HFFc6 (cell line): ENCODE measurements around the gene MCF2L. TPM values are rescaled to one million over a fixed set of nuclear protein-coding genes. Genes with fewer than 3 reads are reported as not detected.

Experiments
- DNase-seq: peaks from one replicate; pipeline ENCODE4 v3.0.0-alpha.2; 2018
- H3K27ac Mint-ChIP-seq: 2 replicates; pipeline ENCODE4 v1.8.0; 2020; ENCODE audit warnings: mild to moderate bottlenecking, mixed read lengths
- H3K27me3 Mint-ChIP-seq: 2 replicates; pipeline ENCODE4 v1.8.0; 2021; ENCODE audit warnings: mild to moderate bottlenecking, moderate library complexity, mixed read lengths; ENCODE audit not compliant: insufficient read depth
- H3K36me3 Mint-ChIP-seq: 2 replicates; pipeline ENCODE4 v1.8.0; 2021; ENCODE audit warnings: low read depth, mixed read lengths
- H3K4me1 Mint-ChIP-seq: 2 replicates; pipeline ENCODE4 v1.8.0; 2020; ENCODE audit warnings: low read depth, mixed read lengths
- H3K4me3 Mint-ChIP-seq: 2 replicates; pipeline ENCODE4 v1.8.0; 2020; ENCODE audit warnings: mild to moderate bottlenecking, moderate library complexity, mixed read lengths
- H3K9me3 Mint-ChIP-seq: 2 replicates; pipeline ENCODE4 v1.8.0; 2020; ENCODE audit warnings: mild to moderate bottlenecking, mixed read lengths
- total RNA-seq, 6 experiments: library from RNA; stranded (reverse); fragmentation: NEBNext Ultra II Directional; extraction: Animal tissue kit (Norgen Biotek cat#: 25700); gene quantifications; 2 replicates in 1 of 6; 3 replicates in 5 of 6; pipeline ENCODE4 v1.2.3, GENCODE V29; 2021
- TF ChIP-seq, protein P1 (sequence below): fragments of 200-600 bp; sonication (generic); IDR thresholded peaks from 2 replicates; pipeline ENCODE4 v1.5.0; 2021; ENCODE audit warnings: antibody characterized with exemption, mild to moderate bottlenecking

Gene MCF2L
- total RNA-seq, 6 experiments from 2014 or later, result not detected

DNA sequence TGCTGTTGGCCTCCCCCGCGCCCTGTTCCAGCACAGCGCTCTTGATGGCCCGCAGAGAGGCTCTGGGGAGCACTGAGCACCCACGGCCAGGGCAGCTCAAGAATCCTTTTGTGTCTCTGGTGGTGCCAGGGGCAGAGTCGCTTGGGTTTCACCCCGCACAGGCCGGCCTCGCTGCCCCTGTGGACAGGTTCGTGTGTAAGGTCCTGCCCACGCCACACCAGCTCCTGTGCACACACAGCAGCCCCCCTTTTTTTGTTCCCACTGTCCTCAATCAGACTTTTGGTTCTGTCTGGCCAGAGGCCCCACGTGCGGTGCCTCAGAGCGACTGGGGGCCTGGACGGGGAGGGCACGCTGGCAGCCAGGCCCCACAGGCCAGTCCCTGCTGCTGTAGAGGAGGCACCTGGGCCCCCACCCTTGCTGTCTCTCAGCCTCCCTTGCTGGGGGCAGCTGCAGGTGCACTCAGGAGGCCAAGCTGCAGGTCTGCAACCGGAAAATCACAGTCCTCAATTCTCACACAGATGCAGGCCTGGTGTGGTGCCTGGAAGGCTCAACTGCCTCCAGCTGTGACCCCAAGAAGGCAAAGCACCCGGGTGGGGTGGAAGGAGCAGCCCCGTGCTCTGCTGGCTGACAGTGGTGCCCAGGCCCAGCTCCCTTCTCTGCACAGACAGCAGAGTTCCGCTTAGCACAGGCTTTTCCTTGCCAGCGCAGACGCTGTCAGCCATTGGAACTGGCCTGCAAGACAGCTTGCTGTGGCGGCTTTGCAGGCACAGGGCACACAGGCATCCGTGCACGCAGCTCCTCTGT lies 124.0 kb downstream of the MCF2L start:
- H3K4me3 Mint-ChIP-seq, result no peak overlapping the region
- DNase-seq, result no peak
- no peak overlapping the region for H3K27ac Mint-ChIP-seq
- H3K36me3 Mint-ChIP-seq, result no peaks in the 10 kb centered on the region
- no peaks in the 10 kb centered on the region for H3K9me3 Mint-ChIP-seq
- TF ChIP-seq, protein P1, sequence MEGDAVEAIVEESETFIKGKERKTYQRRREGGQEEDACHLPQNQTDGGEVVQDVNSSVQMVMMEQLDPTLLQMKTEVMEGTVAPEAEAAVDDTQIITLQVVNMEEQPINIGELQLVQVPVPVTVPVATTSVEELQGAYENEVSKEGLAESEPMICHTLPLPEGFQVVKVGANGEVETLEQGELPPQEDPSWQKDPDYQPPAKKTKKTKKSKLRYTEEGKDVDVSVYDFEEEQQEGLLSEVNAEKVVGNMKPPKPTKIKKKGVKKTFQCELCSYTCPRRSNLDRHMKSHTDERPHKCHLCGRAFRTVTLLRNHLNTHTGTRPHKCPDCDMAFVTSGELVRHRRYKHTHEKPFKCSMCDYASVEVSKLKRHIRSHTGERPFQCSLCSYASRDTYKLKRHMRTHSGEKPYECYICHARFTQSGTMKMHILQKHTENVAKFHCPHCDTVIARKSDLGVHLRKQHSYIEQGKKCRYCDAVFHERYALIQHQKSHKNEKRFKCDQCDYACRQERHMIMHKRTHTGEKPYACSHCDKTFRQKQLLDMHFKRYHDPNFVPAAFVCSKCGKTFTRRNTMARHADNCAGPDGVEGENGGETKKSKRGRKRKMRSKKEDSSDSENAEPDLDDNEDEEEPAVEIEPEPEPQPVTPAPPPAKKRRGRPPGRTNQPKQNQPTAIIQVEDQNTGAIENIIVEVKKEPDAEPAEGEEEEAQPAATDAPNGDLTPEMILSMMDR, result no peak
- peaks cover 33% of the 10 kb centered on the region for H3K27me3 Mint-ChIP-seq
- H3K4me1 Mint-ChIP-seq, result peaks cover 3% of the 10 kb centered on the region

DNA sequence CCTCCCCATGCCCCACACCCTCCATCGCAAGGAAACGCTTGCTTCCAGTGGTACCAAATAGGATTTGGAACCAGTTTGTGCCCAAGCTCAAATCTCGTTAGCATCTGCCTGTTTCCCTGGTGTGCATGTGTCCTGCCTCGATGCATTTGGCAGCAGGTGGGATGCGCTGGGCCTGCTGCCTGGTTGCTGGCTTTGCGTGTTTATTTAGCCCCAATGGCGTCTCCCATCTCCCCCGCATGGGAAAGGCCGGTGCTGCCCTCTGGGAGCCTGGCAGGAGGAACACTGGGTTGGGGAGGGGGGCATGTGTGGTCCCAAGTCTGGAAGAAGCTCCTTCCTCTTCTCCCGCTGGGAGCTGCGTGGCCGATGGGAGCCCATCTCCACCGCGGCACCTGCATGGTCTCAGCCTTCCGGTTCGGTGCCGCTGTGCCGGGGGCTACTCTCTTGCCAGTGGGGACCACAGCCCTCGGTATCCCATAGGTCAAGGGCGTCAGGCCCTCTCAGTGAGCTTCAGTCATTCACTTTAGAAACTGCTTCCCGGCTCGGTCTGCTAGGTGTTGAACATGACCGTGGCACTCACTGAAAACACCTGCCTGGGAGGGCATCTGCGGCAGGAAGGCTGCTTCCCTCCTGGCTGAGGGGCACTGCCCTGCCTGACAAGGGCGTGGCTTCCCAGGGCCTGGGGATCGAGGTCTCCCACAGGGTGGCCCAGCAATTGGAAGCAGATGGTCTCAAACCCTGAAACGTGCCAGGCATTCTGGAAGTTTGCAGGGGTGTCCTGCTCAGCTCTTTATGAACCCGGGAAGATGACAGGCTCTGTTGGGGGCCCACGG lies 124.8 kb downstream of the MCF2L start:
- Mint-ChIP-seq H3K9me3 (no peaks in the 10 kb centered on the region), H3K27ac (no peak overlapping the region), H3K36me3 (no peaks in the 10 kb centered on the region), H3K4me1 (peaks cover 11% of the 10 kb centered on the region), H3K27me3 (peaks cover 34% of the 10 kb centered on the region), H3K4me3 (no peak overlapping the region)
- TF ChIP-seq, protein P1, result no peak
- DNase-seq, result no peak

DNA sequence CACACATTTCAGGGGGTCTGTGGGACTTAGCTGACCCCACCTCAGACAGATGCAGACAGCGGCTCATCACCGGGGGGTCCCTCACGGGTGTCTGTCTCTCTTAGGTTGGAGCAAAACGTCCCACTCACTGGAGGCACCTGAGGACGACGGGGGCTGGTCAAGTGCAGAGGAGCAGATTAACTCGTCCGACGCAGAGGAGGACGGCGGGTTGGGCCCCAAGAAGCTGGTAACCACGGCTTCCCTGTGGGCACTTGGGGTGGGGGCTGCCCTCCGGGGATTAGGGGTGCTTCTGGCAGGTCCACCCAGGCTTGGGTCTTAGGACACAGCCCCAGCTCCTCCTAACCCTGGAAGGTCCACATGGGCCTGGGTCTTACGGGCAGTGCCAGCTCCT lies 125.4 kb downstream of the MCF2L start:
- H3K4me3 Mint-ChIP-seq, result no peak overlapping the region
- peaks cover 37% of the 10 kb centered on the region for H3K27me3 Mint-ChIP-seq
- no peak for DNase-seq
- H3K27ac Mint-ChIP-seq, result no peak overlapping the region
- no peaks in the 10 kb centered on the region for H3K36me3 Mint-ChIP-seq
- TF ChIP-seq, protein P1, result no peak
- H3K4me1 Mint-ChIP-seq, result peaks cover 18% of the 10 kb centered on the region
- H3K9me3 Mint-ChIP-seq, result no peaks in the 10 kb centered on the region

DNA sequence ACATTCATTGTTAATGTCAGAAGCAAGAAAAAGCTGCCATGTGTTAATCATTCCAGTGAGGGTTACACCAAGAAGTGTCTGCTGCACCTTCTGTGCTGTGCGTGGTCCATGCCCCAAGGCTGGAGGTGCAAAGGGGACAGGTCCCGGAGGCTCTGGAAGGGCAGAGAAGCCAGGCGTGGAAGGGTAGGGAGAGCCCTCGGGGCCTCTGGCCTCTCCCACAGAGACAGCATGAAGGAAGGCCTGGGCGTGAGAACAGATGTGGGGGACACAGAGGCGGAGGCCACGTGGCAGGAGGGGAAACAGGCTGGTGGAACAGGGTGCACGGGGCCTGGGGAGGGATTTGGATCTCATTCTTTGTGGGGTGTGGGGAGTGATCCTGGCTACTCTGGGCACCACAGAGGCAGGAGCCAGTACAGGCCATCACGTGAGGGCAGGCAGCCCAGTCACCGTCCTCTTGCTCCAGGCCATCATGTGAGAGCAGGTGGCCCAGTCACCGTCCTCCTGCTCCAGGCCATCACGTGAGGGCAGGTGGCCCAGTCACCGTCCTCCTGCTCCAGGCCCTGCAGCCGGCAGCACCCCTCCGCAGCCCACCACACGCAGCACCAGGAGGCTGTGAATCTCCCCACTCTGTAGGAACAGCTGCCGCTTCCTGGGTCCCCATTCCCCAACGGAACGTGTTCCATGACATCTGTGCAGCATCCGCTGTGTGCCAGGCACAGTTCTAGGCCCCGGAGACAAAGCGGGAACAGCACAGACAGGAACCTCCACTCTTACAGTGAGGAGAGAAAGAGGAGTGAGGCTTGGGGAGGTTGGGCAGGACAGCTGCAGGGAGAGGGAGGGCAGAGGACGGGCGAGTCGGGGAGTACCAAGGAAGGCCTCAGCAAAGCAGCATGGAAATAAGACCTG lies 126.4 kb downstream of the MCF2L start:
- Mint-ChIP-seq H3K4me1 (peaks cover 18% of the 10 kb centered on the region), H3K27me3 (peaks cover 43% of the 10 kb centered on the region), H3K36me3 (no peaks in the 10 kb centered on the region), H3K4me3 (no peak overlapping the region), H3K9me3 (no peaks in the 10 kb centered on the region), H3K27ac (no peak overlapping the region)
- TF ChIP-seq, protein P1, result no peak
- no peak for DNase-seq

DNA sequence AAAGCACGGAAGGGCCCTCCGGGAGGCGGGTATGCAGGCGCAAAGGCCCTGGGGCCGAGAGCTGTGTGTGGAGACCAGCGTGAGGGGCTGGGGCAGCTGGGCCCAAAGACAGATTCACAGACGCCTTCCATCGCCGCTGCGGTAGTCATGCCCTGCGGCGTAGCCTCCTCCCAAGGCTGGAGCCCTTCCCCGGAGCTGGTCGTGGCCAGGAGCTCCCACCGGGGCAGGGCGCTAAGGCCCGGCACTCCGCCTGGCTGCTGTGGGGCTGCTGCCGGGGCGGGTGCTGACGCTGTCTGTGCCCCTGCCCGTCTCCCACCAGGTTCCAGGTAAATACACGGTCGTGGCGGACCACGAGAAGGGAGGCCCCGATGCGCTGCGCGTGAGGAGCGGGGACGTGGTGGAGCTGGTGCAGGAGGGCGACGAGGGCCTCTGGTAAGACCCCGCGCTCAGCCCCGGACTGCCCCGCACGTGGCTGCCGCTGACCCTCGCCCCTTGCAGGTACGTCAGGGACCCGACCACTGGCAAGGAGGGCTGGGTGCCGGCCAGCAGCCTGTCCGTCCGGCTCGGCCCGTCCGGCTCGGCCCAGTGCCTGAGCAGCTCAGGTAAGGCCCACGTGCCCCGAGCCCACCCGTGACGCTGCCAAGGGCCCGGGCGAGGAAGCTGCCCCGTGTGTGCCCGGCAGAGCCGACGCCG lies 127.2 kb downstream of the MCF2L start:
- Mint-ChIP-seq H3K4me3 (no peak overlapping the region), H3K27me3 (peaks cover 39% of the 10 kb centered on the region), H3K27ac (no peak overlapping the region), H3K4me1 (peaks cover 18% of the 10 kb centered on the region), H3K9me3 (no peaks in the 10 kb centered on the region), H3K36me3 (no peaks in the 10 kb centered on the region)
- TF ChIP-seq, protein P1, result no peak
- no peak for DNase-seq
